22Rv1 (cell line): ENCODE results near the gene DCAF11.

ENCODE experiments used
- ZFX ChIP-seq: fragments of 450-650 bp; IDR thresholded peaks from 2 replicates; pipeline ENCODE4 v1.6.1; 2017; ENCODE audit warnings: antibody characterized with exemption, borderline replicate concordance
- TF ChIP-seq, protein P1 (sequence below): fragments of 450-650 bp; IDR thresholded peaks from 2 replicates; pipeline ENCODE4 v1.5.1; 2017; ENCODE audit warnings: mild to moderate bottlenecking

DNA sequence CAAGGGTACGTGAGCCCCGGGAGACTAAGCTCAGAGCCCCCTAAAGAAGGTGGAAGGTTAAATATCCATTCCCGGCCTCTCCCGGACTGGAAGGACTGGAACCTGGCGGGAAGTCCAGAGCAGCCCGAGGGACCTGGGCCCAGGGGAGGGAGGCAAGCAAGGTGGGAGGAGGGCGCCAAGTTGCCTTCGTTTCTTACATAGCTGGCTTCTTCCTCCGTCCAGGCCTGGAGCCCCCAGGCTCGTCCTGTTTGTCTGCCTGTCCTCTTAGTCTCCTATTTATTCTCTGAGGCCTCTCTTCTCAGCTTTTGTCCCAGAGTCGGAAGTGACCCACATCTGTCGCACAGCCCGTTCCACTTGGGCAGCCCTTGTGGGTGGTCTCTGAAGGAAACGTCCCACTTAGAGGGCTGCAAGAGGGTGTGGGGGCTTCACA is 19.7 kb upstream of the DCAF11 start:
- TF ChIP-seq, protein P1, sequence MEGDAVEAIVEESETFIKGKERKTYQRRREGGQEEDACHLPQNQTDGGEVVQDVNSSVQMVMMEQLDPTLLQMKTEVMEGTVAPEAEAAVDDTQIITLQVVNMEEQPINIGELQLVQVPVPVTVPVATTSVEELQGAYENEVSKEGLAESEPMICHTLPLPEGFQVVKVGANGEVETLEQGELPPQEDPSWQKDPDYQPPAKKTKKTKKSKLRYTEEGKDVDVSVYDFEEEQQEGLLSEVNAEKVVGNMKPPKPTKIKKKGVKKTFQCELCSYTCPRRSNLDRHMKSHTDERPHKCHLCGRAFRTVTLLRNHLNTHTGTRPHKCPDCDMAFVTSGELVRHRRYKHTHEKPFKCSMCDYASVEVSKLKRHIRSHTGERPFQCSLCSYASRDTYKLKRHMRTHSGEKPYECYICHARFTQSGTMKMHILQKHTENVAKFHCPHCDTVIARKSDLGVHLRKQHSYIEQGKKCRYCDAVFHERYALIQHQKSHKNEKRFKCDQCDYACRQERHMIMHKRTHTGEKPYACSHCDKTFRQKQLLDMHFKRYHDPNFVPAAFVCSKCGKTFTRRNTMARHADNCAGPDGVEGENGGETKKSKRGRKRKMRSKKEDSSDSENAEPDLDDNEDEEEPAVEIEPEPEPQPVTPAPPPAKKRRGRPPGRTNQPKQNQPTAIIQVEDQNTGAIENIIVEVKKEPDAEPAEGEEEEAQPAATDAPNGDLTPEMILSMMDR, result no peak
- TF ChIP-seq ZFX, result no peak
